SK-N-SH (cell line): ENCODE results near the gene CTSF. TPM values are rescaled to one million over a fixed set of nuclear protein-coding genes. Genes with fewer than 3 reads are reported as not detected.

Experiments
- CTCF ChIA-PET: fragments of 300-600, 350-600 bp; formaldehyde crosslinking; extraction: SDS; loops from one replicate; lab custom pipeline; 2021; lab: Yijun Ruan, JAX
- POLR2A ChIA-PET: fragments of 350-600 bp; sonication (Branson Sonifier 250); formaldehyde crosslinking; extraction: SDS; loops from one replicate; lab custom pipeline; 2020; ENCODE audit warnings: antibody characterized with exemption, inconsistent platforms; lab: Yijun Ruan, JAX
- DNase-seq: peaks from one replicate; pipeline ENCODE4 v3.0.0; 2012
- H2AFZ ChIP-seq: fragments of 200-600 bp; sonication (generic); 2 replicates; pipeline ENCODE4 v1.8.1; 2016; ENCODE audit warnings: antibody characterized with exemption, mild to moderate bottlenecking, low read depth
- H3F3A ChIP-seq: fragments of 200-600 bp; sonication (generic); replicated peaks from 2 replicates; pipeline ENCODE3; 2016; ENCODE audit warnings: antibody characterized with exemption, mild to moderate bottlenecking; ENCODE audit not compliant: insufficient read depth
- H3K27ac ChIP-seq, 2 experiments: fragments of 200-500 bp in 1 of 2; fragments of 200-600 bp in 1 of 2; sonication (Bioruptor generic) in 1 of 2; sonication (generic), shearing (Covaris generic) in 1 of 2; 2 replicates each; pipeline versions ENCODE4 v1.5.1 to v1.6.1; 2014 to 2016; ENCODE audit warnings: low read depth in 2 of 2, inconsistent platforms in 1 of 2, low read length in 1 of 2, mild to moderate bottlenecking in 1 of 2, mixed read lengths in 1 of 2
- H3K27me3 ChIP-seq: fragments of 200-600 bp; sonication (generic), shearing (Covaris generic); 2 replicates; pipeline ENCODE4 v1.6.1; 2016; ENCODE audit warnings: mixed run types; ENCODE audit not compliant: insufficient read depth
- H3K36me3 ChIP-seq, 2 experiments: fragments of 200-500 bp in 1 of 2; fragments of 200-600 bp in 1 of 2; sonication (Bioruptor generic) in 1 of 2; sonication (generic) in 1 of 2; replicated peaks in 1 of 2; 2 replicates each; pipeline versions ENCODE3 to v1.5.1; 2014 to 2016; ENCODE audit warnings: low read length in 1 of 2, mild to moderate bottlenecking in 1 of 2; ENCODE audit not compliant: insufficient read depth in 2 of 2, control insufficient read depth in 1 of 2
- H3K4me1 ChIP-seq, 2 experiments: fragments of 200-500 bp in 1 of 2; fragments of 200-600 bp in 1 of 2; sonication (Bioruptor generic) in 1 of 2; sonication (generic), shearing (Covaris generic) in 1 of 2; 2 replicates each; pipeline versions ENCODE4 v1.5.1 to v1.6.1; 2014 to 2016; ENCODE audit warnings: low read depth in 1 of 2, low read length in 1 of 2, mixed run types in 1 of 2; ENCODE audit not compliant: insufficient read depth in 2 of 2, control insufficient read depth in 1 of 2
- H3K4me2 ChIP-seq: fragments of 200-600 bp; sonication (generic), shearing (Covaris generic); 2 replicates; pipeline ENCODE4 v1.6.1; 2017; ENCODE audit warnings: mixed run types
- H3K4me3 ChIP-seq, 2 experiments: fragments of 200-500 bp in 1 of 2; fragments of 200-600 bp in 1 of 2; sonication (Bioruptor generic) in 1 of 2; sonication (generic), shearing (Covaris generic) in 1 of 2; 2 replicates each; pipeline versions ENCODE4 v1.5.1 to v1.8.1; 2014 to 2016; ENCODE audit warnings: low read depth in 2 of 2, inconsistent platforms in 1 of 2, low read length in 1 of 2, mild to moderate bottlenecking in 1 of 2, mixed read lengths in 1 of 2, moderate library complexity in 1 of 2
- H3K79me2 ChIP-seq: fragments of 200-600 bp; sonication (generic); 2 replicates; pipeline ENCODE4 v1.8.1; 2017; ENCODE audit warnings: mild to moderate bottlenecking; ENCODE audit not compliant: insufficient read depth
- H3K9ac ChIP-seq: fragments of 200-600 bp; sonication (generic); 2 replicates; pipeline ENCODE4 v1.6.1; 2017; ENCODE audit warnings: mixed run types
- H3K9me2 ChIP-seq: fragments of 200-600 bp; sonication (generic); 2 replicates; pipeline ENCODE4 v1.6.1; 2017; ENCODE audit warnings: mixed run types
- H3K9me3 ChIP-seq: fragments of 200-600 bp; sonication (generic); 2 replicates; pipeline ENCODE4 v1.6.1; 2017; ENCODE audit warnings: mixed run types, mild to moderate bottlenecking, moderate library complexity
- H4K20me1 ChIP-seq: fragments of 200-600 bp; sonication (generic); 2 replicates; pipeline ENCODE4 v1.6.1; 2017; ENCODE audit warnings: mild to moderate bottlenecking, mixed run types; ENCODE audit not compliant: insufficient read depth
- CHD2 ChIP-seq: fragments of 150-350 bp; IDR thresholded peaks from 2 replicates; pipeline ENCODE4 v1.6.1; 2018; ENCODE audit warnings: low read length; ENCODE audit not compliant: partially characterized antibody
- CTCF ChIP-seq: fragments of 200-600 bp; sonication (generic); IDR thresholded peaks from 2 replicates; pipeline ENCODE4 v1.6.1; 2017; ENCODE audit warnings: antibody characterized with exemption, mild to moderate bottlenecking, moderate library complexity
- ELF1 ChIP-seq: IDR thresholded peaks from 2 replicates; pipeline ENCODE4 v1.4.0; 2012
- EP300 ChIP-seq, 2 experiments: IDR thresholded peaks; 2 replicates each; pipeline versions ENCODE4 v1.4.0 to v1.6.1; 2012; ENCODE audit warnings: borderline replicate concordance in 1 of 2, low read depth in 1 of 2, low read length in 1 of 2
- EZH2phosphoT487 ChIP-seq: fragments of 200-600 bp; sonication (generic); IDR thresholded peaks from 2 replicates; pipeline ENCODE4 v1.6.1; 2017; ENCODE audit warnings: low read depth, mixed run types, mild to moderate bottlenecking, antibody characterized with exemption, moderate library complexity, borderline replicate concordance
- FOSL2 ChIP-seq: IDR thresholded peaks from 2 replicates; pipeline ENCODE4 v1.4.0; 2012; ENCODE audit warnings: low read depth, mild to moderate bottlenecking, moderate library complexity, borderline replicate concordance
- FOXM1 ChIP-seq: IDR thresholded peaks from 2 replicates; pipeline ENCODE4 v1.4.0; 2012; ENCODE audit warnings: low read depth, mild to moderate bottlenecking
- GABPA ChIP-seq: IDR thresholded peaks from 2 replicates; pipeline ENCODE4 v1.4.0; 2012; ENCODE audit warnings: low read depth, mild to moderate bottlenecking
- GATA2 ChIP-seq: sonication (generic); formaldehyde crosslinking; IDR thresholded peaks from 2 replicates; pipeline ENCODE4 v1.5.0; 2020; ENCODE audit warnings: mild to moderate bottlenecking, missing genetic modification reagents
- IRF3 ChIP-seq: fragments of 150-350 bp; IDR thresholded peaks from 2 replicates; pipeline ENCODE4 v1.6.1; 2016; ENCODE audit warnings: mild to moderate bottlenecking, low read depth, low read length
- MAX ChIP-seq: IDR thresholded peaks from 2 replicates; pipeline ENCODE4 v1.4.0; 2012; ENCODE audit warnings: low read depth
- MXI1 ChIP-seq: IDR thresholded peaks from 2 replicates; pipeline ENCODE4 v1.6.1; 2012; ENCODE audit warnings: mild to moderate bottlenecking, low read depth, low read length, improper control_type of control experiment
- NFIC ChIP-seq: IDR thresholded peaks from 2 replicates; pipeline ENCODE4 v1.4.0; 2012; ENCODE audit warnings: borderline replicate concordance
- NRF1 ChIP-seq: IDR thresholded peaks from 2 replicates; pipeline ENCODE4 v1.6.1; 2012; ENCODE audit warnings: low read depth, mild to moderate bottlenecking, low read length
- PBX3 ChIP-seq: IDR thresholded peaks from 2 replicates; pipeline ENCODE4; 2012
- POLR2AphosphoS5 ChIP-seq: IDR thresholded peaks from 2 replicates; pipeline ENCODE4 v1.6.1; 2012; ENCODE audit warnings: low read depth, low read length
- RCOR1 ChIP-seq: fragments of 150-350 bp; IDR thresholded peaks from 2 replicates; pipeline ENCODE4 v1.6.1; 2017; ENCODE audit warnings: antibody characterized with exemption, low read length
- REST ChIP-seq: IDR thresholded peaks from 2 replicates; pipeline ENCODE4 v1.6.1; 2012; ENCODE audit warnings: mild to moderate bottlenecking, low read depth, low read length, moderate library complexity
- RFX5 ChIP-seq: IDR thresholded peaks from 2 replicates; pipeline ENCODE4 v1.6.1; 2012; ENCODE audit warnings: mild to moderate bottlenecking, improper control_type of control experiment, low read length
- SIN3A ChIP-seq: IDR thresholded peaks from 2 replicates; pipeline ENCODE4 v1.6.1; 2012; ENCODE audit warnings: low read depth, mild to moderate bottlenecking, low read length, moderate library complexity, borderline replicate concordance
- TAF1 ChIP-seq: IDR thresholded peaks from 2 replicates; pipeline ENCODE4 v1.6.1; 2012; ENCODE audit warnings: low read depth, mild to moderate bottlenecking, low read length, moderate library complexity, borderline replicate concordance
- ZBTB33 ChIP-seq: IDR thresholded peaks from 2 replicates; pipeline ENCODE4 v1.4.0; 2012; ENCODE audit warnings: low read depth, borderline replicate concordance
- WGBS: methylation state at CpG from one replicate; pipeline ENCODE4 v1.1.6; 2017; ENCODE audit warnings: low lambda C conversion rate; 5-methylcytosine and 5-hydroxymethylcytosine counted together
- polyA plus RNA-seq, 3 experiments: library from polyadenylated mRNA; depleted of rRNA; stranded (reverse); fragments of >200 nt; gene quantifications; 2 replicates each; pipeline ENCODE4 v1.2.3, GENCODE V29; 2012

CTSF gene
- polyA plus RNA-seq, 1 of the 3 experiments (the other 2 are of a cell fraction), result 57.2 TPM

- Histone ChIP-seq H3K79me2 (peaks cover 7% of the 10 kb centered on the region), H3K4me3 (peak within 1 kb of the TSS; percentile 84 to 88), H2AFZ (peak within 1 kb of the TSS; percentile 98), H3K27ac (peak within 1 kb of the TSS; percentile 39 to 64; a peak in 3 of 4 replicates), H3K9me3 (no peaks in the 10 kb centered on the region), H4K20me1 (no peaks in the 10 kb centered on the region), H3K4me2 (peak within 1 kb of the TSS; percentile 89), H3K36me3 (peaks cover 1 to 9% of the 10 kb centered on the region in 2 experiments), H3K27me3 (no peaks in the 10 kb centered on the region), H3K9ac (peak within 1 kb of the TSS; percentile 86), H3K9me2 (no peaks in the 10 kb centered on the region), H3K4me1 (peaks cover 0 to 10% of the 10 kb centered on the region in 2 experiments; a peak in 1 of 4 replicates), H3F3A (peaks cover 4% of the 10 kb centered on the region)
- WGBS, result 0% methylated on average over 13 of the region's 71 CpGs
- ChIA-PET POLR2A (interaction anchor here (0.6 to 1.8 kb wide), 7 partner anchors 14 to 133 kb away, joined by 3 to 9 read pairs (median 4); partner anchors contain the start of genes BBS1 and CTSF), CTCF (interaction anchor here (0.6 to 2.8 kb wide), 7 partner anchors 9 to 1229 kb away, joined by 3 to 20 read pairs (median 4); partner anchors contain the start of gene RBM4B)
- DNase-seq, result peak; percentile 99
- TF ChIP-seq MXI1 (peak; percentile 91), CHD2 (peak; percentile 78), MAX (no peak), FOSL2 (no peak), ELF1 (peak; percentile 96), CTCF (no peak), PBX3 (peak; percentile 99), NFIC (no peak), EP300 (IDR thresholded peaks at IDR 0.05; ENCODE audit: borderline replicate concordance in 1 of 2, low read depth in 1 of 2, low read length in 1 of 2) (no peak), SIN3A (peak; percentile 85; the same call in 1 of the 2 replicates), GABPA (peak; percentile 55), EZH2phosphoT487 (no peak), POLR2AphosphoS5 (peak; percentile 56; the same call in 1 of the 2 replicates), ZBTB33 (peak; percentile 45; the same call in 1 of the 2 replicates), NRF1 (no peak), FOXM1 (no peak), GATA2 (no peak), IRF3 (peak; percentile 43), RCOR1 (no peak), RFX5 (0 out of 2 replicates have a peak, but pooled peaks have one; percentile 24), TAF1 (peak; percentile 61; the same call in 1 of the 2 replicates), REST (no peak)
These were observed 22.6 kb downstream of the CTSF start, which contains the start of gene ZDHHC24 for GRCh38 chr11:66545701-66546367. ZDHHC24 (minus strand) TSS chr11:66546048; CDS start chr11:66546003, 45 bp downstream.
